ENCODE measurements around the gene KRTAP9-7.
"Not testable (repeated sequence)": the region's sequence is repeated elsewhere in the genome, so short reads cannot be mapped to it uniquely, and the experiment has no call there.

KRTAP9-7 gene

DNA sequence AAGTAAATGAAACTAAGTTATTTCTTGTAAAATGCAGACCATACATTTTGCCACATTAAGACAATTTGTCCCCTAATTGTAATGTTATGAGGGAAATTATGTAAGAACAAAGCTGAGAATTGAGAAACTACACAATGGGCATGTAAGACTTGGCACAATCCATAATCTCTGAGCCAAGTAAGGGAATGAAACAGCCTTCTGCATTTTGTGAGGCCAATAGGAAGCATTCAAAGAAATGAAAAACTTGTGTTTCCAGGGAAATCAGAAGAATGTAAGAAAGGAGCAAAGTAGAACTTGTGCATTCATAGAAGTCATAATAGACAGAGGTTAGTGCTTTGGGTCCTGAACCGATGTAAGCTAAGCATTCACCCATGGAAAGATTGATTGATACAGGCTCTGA, 24.2 kb upstream of the KRTAP9-7 start:
- H3K9ac ChIP-seq, result no peak overlapping the region
- no peaks in the 10 kb centered on the region for H3K36me3 ChIP-seq
- no peak overlapping the region for H3K27ac ChIP-seq
- H3K9me3 ChIP-seq, result no peaks in the 10 kb centered on the region
- no peak overlapping the region for H3K4me3 ChIP-seq
- no peak for TF ChIP-seq Cebpa-rat (IDR thresholded peaks at IDR 0.05)
- no peaks in the 10 kb centered on the region for H3K4me1 ChIP-seq
- H3K27me3 ChIP-seq, result no peaks in the 10 kb centered on the region
- H3K4me2 ChIP-seq, result no peak overlapping the region
- no peaks in the 10 kb centered on the region for H4K20me1 ChIP-seq

DNA sequence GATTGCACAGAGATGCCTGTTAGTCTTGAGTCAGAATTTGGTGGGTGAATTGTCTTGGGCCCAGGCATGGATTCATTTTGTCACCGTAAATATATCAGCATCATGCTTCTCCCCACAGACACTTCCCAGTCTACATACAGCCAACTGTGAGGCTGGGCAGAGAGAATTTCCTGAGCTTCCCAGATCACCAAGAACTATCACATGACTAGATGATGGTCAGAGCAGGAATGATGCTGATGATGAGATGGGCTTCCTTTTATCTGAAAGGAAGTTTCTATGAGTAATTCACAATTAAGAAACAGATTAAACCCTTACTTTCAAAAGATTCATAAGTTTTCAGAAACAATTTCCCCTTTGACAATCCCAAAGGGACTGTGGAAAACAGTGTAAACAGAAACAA, 20.6 kb upstream of the KRTAP9-7 start:
- no peaks in the 10 kb centered on the region for H3K9me3 ChIP-seq
- H3K27ac ChIP-seq, result no peak overlapping the region
- H3K4me3 ChIP-seq, result no peak overlapping the region
- H3K4me2 ChIP-seq, result no peak overlapping the region
- no peak for TF ChIP-seq Cebpa-rat (IDR thresholded peaks at IDR 0.05)
- no peaks in the 10 kb centered on the region for H3K4me1 ChIP-seq
- no peak overlapping the region for H3K9ac ChIP-seq
- no peaks in the 10 kb centered on the region for H3K27me3 ChIP-seq
- no peaks in the 10 kb centered on the region for H3K36me3 ChIP-seq
- no peaks in the 10 kb centered on the region for H4K20me1 ChIP-seq

DNA sequence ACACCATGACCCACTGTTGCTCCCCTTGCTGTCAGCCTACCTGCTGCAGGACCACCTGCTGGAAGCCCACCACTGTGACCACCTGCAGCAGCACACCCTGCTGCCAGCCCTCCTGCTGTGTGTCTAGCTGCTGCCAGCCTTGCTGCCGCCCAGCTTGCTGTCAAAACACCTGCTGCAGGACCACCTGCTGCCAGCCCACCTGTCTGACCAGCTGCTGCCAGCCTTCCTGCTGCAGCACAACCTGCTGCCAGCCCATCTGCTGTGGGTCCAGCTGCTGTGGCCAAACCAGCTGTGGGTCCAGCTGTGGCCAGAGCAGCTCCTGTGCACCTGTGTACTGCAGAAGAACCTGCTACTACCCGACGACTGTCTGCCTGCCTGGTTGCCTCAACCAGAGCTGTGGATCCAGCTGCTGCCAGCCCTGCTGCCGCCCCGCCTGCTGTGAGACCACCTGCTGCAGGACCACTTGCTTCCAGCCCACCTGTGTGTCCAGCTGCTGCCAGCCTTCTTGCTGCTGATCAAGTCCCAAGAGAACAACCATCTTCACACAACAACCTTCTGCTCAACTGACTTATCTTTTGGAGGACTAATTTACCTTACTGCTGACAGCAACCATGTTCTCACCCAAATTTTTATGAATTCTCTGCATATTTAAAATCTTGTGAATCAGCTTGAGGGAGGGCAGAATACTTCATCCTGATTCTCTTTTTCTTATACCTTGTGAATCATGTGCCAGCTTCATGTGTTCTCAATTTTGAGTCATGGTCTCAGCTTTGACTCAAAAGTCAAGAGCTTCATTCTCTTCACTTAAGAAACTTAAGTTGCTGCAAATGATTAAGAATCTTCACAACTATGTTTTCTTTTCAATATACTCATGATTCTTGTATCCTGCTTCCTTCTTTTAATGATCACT, 19.9 kb upstream of the KRTAP9-7 start, which contains the start of gene KRTAP9-9:
Gene KRTAP9-9 (plus strand): TSS at position 4 of the 910 bp plus-strand sequence.
- H3K27me3 ChIP-seq, H3K36me3 ChIP-seq, H3K4me3 ChIP-seq, H3K9ac ChIP-seq, H3K4me2 ChIP-seq, H3K4me1 ChIP-seq, H3K9me3 ChIP-seq, H4K20me1 ChIP-seq, H3K27ac ChIP-seq: not testable (repeated sequence)

DNA sequence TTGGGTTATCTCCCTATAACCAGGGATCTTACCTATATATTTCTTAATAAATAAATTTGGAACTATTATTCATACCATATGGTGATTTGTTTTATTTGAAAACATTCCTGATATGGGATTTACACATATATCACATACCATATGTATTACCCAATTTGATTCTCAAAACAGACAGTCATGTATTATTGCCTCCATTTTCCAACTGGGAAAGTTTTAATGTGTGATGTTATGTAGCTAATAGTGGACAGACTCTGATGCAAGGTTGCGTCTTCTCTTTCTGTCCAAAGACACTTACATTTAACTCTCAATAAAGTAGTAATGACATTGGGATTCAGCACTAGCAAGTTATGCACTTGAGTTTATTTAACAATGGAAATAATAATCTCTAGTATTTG, 19.2 kb upstream of the KRTAP9-7 start:
- TF ChIP-seq Cebpa-rat (IDR thresholded peaks at IDR 0.05), result no peak
- Histone ChIP-seq H3K9me3 (no peaks in the 10 kb centered on the region), H3K4me3 (no peak overlapping the region), H3K27ac (no peak overlapping the region), H4K20me1 (no peaks in the 10 kb centered on the region), H3K4me1 (no peaks in the 10 kb centered on the region), H3K9ac (no peak overlapping the region), H3K27me3 (no peaks in the 10 kb centered on the region), H3K4me2 (no peak overlapping the region), H3K36me3 (no peaks in the 10 kb centered on the region)

DNA sequence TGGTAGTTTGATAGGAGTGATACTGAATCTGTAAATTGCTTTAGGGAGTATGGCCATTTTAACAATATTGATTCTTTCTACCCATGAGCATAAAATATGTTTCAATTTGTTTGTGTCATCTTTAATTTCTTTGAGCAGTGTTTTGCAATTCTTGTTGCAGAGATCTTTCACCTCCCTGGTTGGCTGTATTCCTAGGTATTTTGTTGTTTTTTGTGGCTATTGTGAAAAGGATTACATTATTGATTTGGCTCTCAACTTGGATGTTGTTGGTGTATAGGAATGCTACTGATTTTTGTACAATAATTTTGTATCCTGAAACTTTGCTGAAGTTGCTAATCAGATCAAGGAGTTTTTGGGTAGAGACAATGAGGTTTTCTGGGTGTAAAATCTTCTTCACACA, 17.1 kb upstream of the KRTAP9-7 start:
- no peaks in the 10 kb centered on the region for H4K20me1 ChIP-seq
- no peaks in the 10 kb centered on the region for H3K9me3 ChIP-seq
- H3K9ac ChIP-seq, result no peak overlapping the region
- no peak overlapping the region for H3K4me3 ChIP-seq
- TF ChIP-seq Cebpa-rat (IDR thresholded peaks at IDR 0.05), result no peak
- no peak overlapping the region for H3K27ac ChIP-seq
- H3K4me1 ChIP-seq, result no peaks in the 10 kb centered on the region
- no peaks in the 10 kb centered on the region for H3K36me3 ChIP-seq
- no peaks in the 10 kb centered on the region for H3K27me3 ChIP-seq
- no peak overlapping the region for H3K4me2 ChIP-seq

DNA sequence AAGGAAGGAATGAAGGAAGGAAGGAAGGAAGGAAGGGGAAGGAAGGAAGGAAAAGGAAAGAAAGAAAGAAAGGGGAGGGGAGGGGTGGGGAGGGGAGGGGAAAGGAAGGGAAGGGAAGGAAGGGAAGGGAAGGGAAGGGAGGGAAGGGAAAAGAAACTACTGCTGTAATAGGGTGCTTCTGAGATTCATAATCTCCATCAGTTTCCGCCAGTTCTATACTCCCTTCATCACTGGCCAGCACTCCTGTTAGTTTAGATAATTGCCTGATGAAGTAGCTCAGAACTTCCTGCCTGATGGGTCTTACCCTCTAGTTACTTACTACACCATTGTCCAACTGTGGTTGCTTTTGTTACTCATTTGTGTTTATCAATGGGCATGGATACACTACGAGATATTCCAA, 12.3 kb upstream of the KRTAP9-7 start:
- Histone ChIP-seq H4K20me1 (no peaks in the 10 kb centered on the region), H3K4me2 (no peak overlapping the region), H3K27ac (no peak overlapping the region), H3K4me3 (no peak overlapping the region), H3K9me3 (no peaks in the 10 kb centered on the region), H3K4me1 (no peaks in the 10 kb centered on the region), H3K27me3 (no peaks in the 10 kb centered on the region), H3K9ac (no peak overlapping the region), H3K36me3 (no peaks in the 10 kb centered on the region)
- no peak for TF ChIP-seq Cebpa-rat (IDR thresholded peaks at IDR 0.05)

DNA sequence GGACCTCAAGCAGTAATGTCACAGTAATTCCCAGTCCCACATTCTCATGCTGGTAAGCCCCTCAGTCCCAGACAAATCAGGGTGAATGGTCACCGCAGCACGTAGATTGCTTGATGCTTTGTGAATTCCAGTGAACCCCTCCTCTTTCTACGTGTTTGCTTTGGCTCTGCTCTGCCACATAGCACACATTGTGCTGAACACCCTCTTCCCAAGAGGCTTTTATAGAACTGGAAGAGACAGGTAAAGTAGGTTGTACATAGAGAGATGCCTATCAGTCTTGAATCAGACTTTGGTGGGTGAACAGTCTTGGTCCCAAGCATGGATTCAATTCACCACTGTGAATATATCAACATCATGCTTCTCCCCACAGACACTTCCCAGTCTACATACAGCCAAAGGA, 10.9 kb upstream of the KRTAP9-7 start:
- Histone ChIP-seq H3K36me3 (no peaks in the 10 kb centered on the region), H3K4me3 (no peak overlapping the region), H3K9ac (no peak overlapping the region), H3K27ac (no peak overlapping the region), H3K9me3 (no peaks in the 10 kb centered on the region), H4K20me1 (no peaks in the 10 kb centered on the region), H3K27me3 (no peaks in the 10 kb centered on the region), H3K4me2 (no peak overlapping the region), H3K4me1 (no peaks in the 10 kb centered on the region)
- TF ChIP-seq Cebpa-rat (IDR thresholded peaks at IDR 0.05), result no peak

DNA sequence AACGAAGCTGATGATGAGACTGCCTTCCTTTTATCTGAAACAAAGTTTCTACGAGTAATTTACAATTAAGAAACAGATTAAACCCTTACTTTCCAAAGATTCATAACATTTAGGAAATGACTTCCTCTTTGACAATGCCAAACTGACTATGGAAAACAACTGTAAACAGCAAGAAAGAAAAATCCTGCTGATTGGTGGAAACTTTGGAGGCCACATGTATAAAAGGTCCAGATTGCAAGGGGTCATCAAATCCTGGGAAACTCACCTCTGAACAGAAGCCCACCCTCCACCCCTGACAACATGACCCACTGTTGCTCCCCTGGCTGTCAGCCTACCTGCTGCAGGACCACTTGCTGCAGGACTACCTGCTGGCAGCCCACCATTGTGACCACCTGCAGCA, 10.4 kb upstream of the KRTAP9-7 start, which contains the start of gene KRTAP9-6:
Gene KRTAP9-6 (plus strand): TSS at position 301 of the 400 bp plus-strand sequence. CDS start 0 bp downstream, at position 301.
- Histone ChIP-seq H3K27ac (no peak within 1 kb of the TSS), H3K4me2 (no peak within 1 kb of the TSS), H3K27me3 (no peaks in the 10 kb centered on the region), H3K9me3 (no peaks in the 10 kb centered on the region), H3K9ac (no peak within 1 kb of the TSS), H4K20me1 (no peaks in the 10 kb centered on the region), H3K4me1 (no peaks in the 10 kb centered on the region), H3K4me3 (no peak within 1 kb of the TSS), H3K36me3 (no peaks in the 10 kb centered on the region)
- TF ChIP-seq Cebpa-rat (IDR thresholded peaks at IDR 0.05), result no peak

DNA sequence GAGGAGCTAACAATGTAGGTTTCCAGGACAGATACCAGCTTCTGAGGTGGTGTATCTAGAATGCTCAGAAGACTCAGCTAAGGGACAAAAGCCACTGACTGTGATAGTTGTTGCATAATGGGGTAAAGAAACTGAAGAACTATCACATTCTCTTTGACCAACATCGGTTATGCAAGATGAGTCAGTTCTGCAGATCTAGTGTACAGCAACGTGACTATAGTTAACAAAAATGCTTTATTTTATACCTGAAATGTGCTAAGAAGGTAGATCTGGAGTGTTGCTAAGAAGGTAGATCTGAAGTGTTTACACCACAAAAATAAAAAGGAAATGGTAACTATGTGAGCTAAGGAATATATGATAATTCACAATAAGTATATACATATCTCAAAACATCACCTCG, 7.8 kb upstream of the KRTAP9-7 start:
- H3K9ac ChIP-seq, result no peak overlapping the region
- H3K27ac ChIP-seq, result no peak overlapping the region
- H3K36me3 ChIP-seq, result no peaks in the 10 kb centered on the region
- no peak overlapping the region for H3K4me3 ChIP-seq
- no peaks in the 10 kb centered on the region for H3K27me3 ChIP-seq
- H3K4me1 ChIP-seq, result no peaks in the 10 kb centered on the region
- TF ChIP-seq Cebpa-rat (IDR thresholded peaks at IDR 0.05), result no peak
- H4K20me1 ChIP-seq, result no peaks in the 10 kb centered on the region
- no peak overlapping the region for H3K4me2 ChIP-seq
- no peaks in the 10 kb centered on the region for H3K9me3 ChIP-seq

DNA sequence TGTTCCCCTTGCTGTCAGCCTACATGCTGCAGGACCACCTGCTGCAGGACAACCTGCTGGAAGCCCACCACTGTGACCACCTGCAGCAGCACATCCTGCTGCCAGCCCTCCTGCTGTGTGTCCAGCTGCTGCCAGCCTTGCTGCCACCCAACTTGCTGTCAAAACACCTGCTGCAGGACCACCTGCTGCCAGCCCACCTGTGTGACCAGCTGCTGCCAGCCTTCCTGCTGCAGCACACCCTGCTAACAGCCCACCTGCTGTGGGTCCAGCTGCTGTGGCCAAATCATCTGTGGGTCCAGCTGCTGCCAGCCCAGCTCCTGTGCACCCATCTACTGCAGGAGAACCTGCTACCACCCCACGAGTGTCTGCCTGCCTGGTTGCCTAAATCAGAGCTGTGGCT, 4.2 kb upstream of the KRTAP9-7 start:
- H3K9ac ChIP-seq, H4K20me1 ChIP-seq, H3K27ac ChIP-seq, H3K4me2 ChIP-seq, H3K4me1 ChIP-seq, H3K9me3 ChIP-seq, H3K36me3 ChIP-seq, H3K4me3 ChIP-seq, H3K27me3 ChIP-seq: not testable (repeated sequence)
